H9 (cell line): ENCODE measurements around the gene PTK7. TPM values are rescaled to one million over a fixed set of nuclear protein-coding genes. Genes with fewer than 3 reads are reported as not detected.

Experiments used
- DNase-seq: peaks from one replicate; pipeline ENCODE4 v3.0.0-alpha.2; 2017
- H2AFZ ChIP-seq: one replicate; pipeline ENCODE4 v1.6.1; 2013; ENCODE audit warnings: mild to moderate bottlenecking, low read length, control low read depth, moderate library complexity
- H2AK5ac ChIP-seq: 2 replicates; pipeline ENCODE4 v1.6.1; 2013; ENCODE audit warnings: low read length, control low read depth, mixed read lengths; ENCODE audit not compliant: insufficient read length
- H2BK120ac ChIP-seq: one replicate; pipeline ENCODE4 v1.6.1; 2013; ENCODE audit warnings: low read depth, mild to moderate bottlenecking, low read length, control low read depth, inconsistent platforms; ENCODE audit not compliant: poor library complexity, severe bottlenecking
- H2BK12ac ChIP-seq: 2 replicates; pipeline ENCODE4 v1.6.1; 2013; ENCODE audit warnings: low read length, control low read depth, mixed read lengths, low read depth; ENCODE audit not compliant: insufficient read length
- H2BK15ac ChIP-seq: 2 replicates; pipeline ENCODE4 v1.6.1; 2013; ENCODE audit warnings: low read depth, low read length, control low read depth
- H2BK20ac ChIP-seq: one replicate; pipeline ENCODE4 v1.6.1; 2013; ENCODE audit warnings: low read depth, mild to moderate bottlenecking, low read length, control low read depth, inconsistent platforms; ENCODE audit not compliant: poor library complexity, severe bottlenecking
- H2BK5ac ChIP-seq: 2 replicates; pipeline ENCODE4 v1.6.1; 2013; ENCODE audit warnings: low read length, control low read depth, mixed read lengths; ENCODE audit not compliant: insufficient read length
- H3K14ac ChIP-seq: 2 replicates; pipeline ENCODE4 v1.6.1; 2013; ENCODE audit warnings: low read length, control low read depth; ENCODE audit not compliant: insufficient read depth
- H3K18ac ChIP-seq: 2 replicates; pipeline ENCODE4 v1.6.1; 2013; ENCODE audit warnings: low read depth, mild to moderate bottlenecking, mixed read lengths, low read length, control low read depth; ENCODE audit not compliant: insufficient read length
- H3K23ac ChIP-seq: 2 replicates; pipeline ENCODE4 v1.6.1; 2013; ENCODE audit warnings: low read length, control low read depth, mixed read lengths, low read depth; ENCODE audit not compliant: insufficient read length
- H3K23me2 ChIP-seq: 2 replicates; pipeline ENCODE4 v1.6.1; 2013; ENCODE audit warnings: low read depth, mild to moderate bottlenecking, mixed read lengths, low read length, control low read depth; ENCODE audit not compliant: insufficient read length, poor library complexity, severe bottlenecking
- H3K27ac ChIP-seq: 2 replicates; pipeline ENCODE4 v1.5.1; 2013; ENCODE audit warnings: low read length, control low read depth, mixed read lengths, low read depth; ENCODE audit not compliant: insufficient read length
- H3K27me3 ChIP-seq: 2 replicates; pipeline ENCODE4 v1.6.1; 2013; ENCODE audit warnings: low read length, control low read depth, inconsistent platforms; ENCODE audit not compliant: insufficient read depth
- H3K4ac ChIP-seq: 2 replicates; pipeline ENCODE4 v1.6.1; 2013; ENCODE audit warnings: low read depth, mild to moderate bottlenecking, control low read depth, inconsistent platforms, low read length, moderate library complexity
- H3K4me1 ChIP-seq: 2 replicates; pipeline ENCODE4 v1.6.1; 2013; ENCODE audit warnings: low read length, control low read depth, inconsistent platforms; ENCODE audit not compliant: insufficient read depth
- H3K4me2 ChIP-seq: 2 replicates; pipeline ENCODE4 v1.6.1; 2013; ENCODE audit warnings: low read length, control low read depth, mixed read lengths; ENCODE audit not compliant: insufficient read length, insufficient read depth
- H3K56ac ChIP-seq: 2 replicates; pipeline ENCODE4 v1.6.1; 2013; ENCODE audit warnings: low read depth, mild to moderate bottlenecking, mixed read lengths, low read length, control low read depth; ENCODE audit not compliant: insufficient read length
- H3K79me1 ChIP-seq: 2 replicates; pipeline ENCODE4 v1.6.1; 2013; ENCODE audit warnings: low read depth, mild to moderate bottlenecking, moderate library complexity, low read length, control low read depth, inconsistent platforms; ENCODE audit not compliant: insufficient read depth, poor library complexity, severe bottlenecking
- H3K79me2 ChIP-seq: 2 replicates; pipeline ENCODE4 v1.6.1; 2013; ENCODE audit warnings: low read length, control low read depth, inconsistent platforms; ENCODE audit not compliant: insufficient read depth
- H3K9ac ChIP-seq: 2 replicates; pipeline ENCODE4 v1.6.1; 2013; ENCODE audit warnings: low read length, control low read depth, mixed read lengths; ENCODE audit not compliant: insufficient read length; ENCODE audit errors: extremely low read depth
- H3K9me3 ChIP-seq: one replicate; pipeline ENCODE4 v1.6.1; 2013; ENCODE audit warnings: low read depth, low read length, inconsistent platforms; ENCODE audit not compliant: control insufficient read depth
- H3T11ph ChIP-seq: one replicate; pipeline ENCODE4 v1.6.1; 2013; ENCODE audit warnings: mild to moderate bottlenecking, low read length, control low read depth, inconsistent platforms
- H4K20me1 ChIP-seq: one replicate; pipeline ENCODE4 v1.6.1; 2013; ENCODE audit not compliant: control insufficient read depth, insufficient read length, insufficient read depth
- H4K5ac ChIP-seq: 2 replicates; pipeline ENCODE4 v1.6.1; 2013; ENCODE audit warnings: low read depth, mild to moderate bottlenecking, mixed read lengths, low read length, control low read depth; ENCODE audit not compliant: insufficient read length
- H4K8ac ChIP-seq: replicated peaks from 2 replicates; pipeline ENCODE4 v1.6.1; 2013; ENCODE audit warnings: low read length, control low read depth, mixed read lengths, low read depth; ENCODE audit not compliant: insufficient read length
- H4K91ac ChIP-seq: 2 replicates; pipeline ENCODE4 v1.6.1; 2013; ENCODE audit warnings: low read depth, mild to moderate bottlenecking, moderate library complexity, mixed read lengths, low read length, control low read depth; ENCODE audit not compliant: insufficient read length
- H3K27ac Mint-ChIP-seq, 3 experiments: 2 replicates in 2 of 3; 3 replicates in 1 of 3; pipeline ENCODE4 v1.8.0; 2020 to 2021; ENCODE audit warnings: mixed read lengths in 3 of 3, mild to moderate bottlenecking in 1 of 3, moderate library complexity in 1 of 3
- H3K27me3 Mint-ChIP-seq: 2 replicates; pipeline ENCODE4 v1.8.0; 2021; ENCODE audit warnings: low read depth, mild to moderate bottlenecking, moderate library complexity, mixed read lengths
- H3K36me3 Mint-ChIP-seq, 3 experiments: 2 replicates in 2 of 3; 3 replicates in 1 of 3; pipeline ENCODE4 v1.8.0; 2020 to 2021; ENCODE audit warnings: low read depth in 3 of 3, mixed read lengths in 3 of 3; ENCODE audit not compliant: insufficient read depth in 1 of 3
- H3K4me1 Mint-ChIP-seq, 2 experiments: 2 replicates each; pipeline ENCODE4 v1.8.0; 2020; ENCODE audit warnings: mixed read lengths in 2 of 2
- H3K4me3 Mint-ChIP-seq, 2 experiments: 2 replicates in 1 of 2; 3 replicates in 1 of 2; pipeline ENCODE4 v1.8.0; 2020 to 2021; ENCODE audit warnings: mild to moderate bottlenecking in 2 of 2, mixed read lengths in 2 of 2, moderate library complexity in 1 of 2
- H3K9me3 Mint-ChIP-seq, 2 experiments: 2 replicates in 1 of 2; 3 replicates in 1 of 2; pipeline ENCODE4 v1.8.0; 2020; ENCODE audit warnings: mild to moderate bottlenecking in 2 of 2, mixed read lengths in 2 of 2, moderate library complexity in 1 of 2
- CTCF ChIP-seq: fragments of 200-600 bp; sonication (generic); conservative IDR thresholded peaks from 3 replicates; pipeline ENCODE4 v1.8.0; 2021; ENCODE audit warnings: antibody characterized with exemption, mild to moderate bottlenecking
- WGBS: extraction: QIAGEN DNeasy Blood & Tissue Kit; methylation state at CpG from one replicate; pipeline ENCODE4 v1.1.7; 2013; ENCODE audit warnings: missing lambda C conversion rate, low lambda C conversion rate, mixed read lengths; ENCODE audit not compliant: insufficient read length; ENCODE audit errors: extremely low coverage; 5-methylcytosine and 5-hydroxymethylcytosine counted together
- total RNA-seq: library from RNA; stranded (reverse); gene quantifications from 2 replicates; pipeline ENCODE4 v1.2.1, GENCODE V29; 2021

Gene PTK7
- total RNA-seq, 1 experiment from 2014 or later: 128 TPM

GRCh38 chr6:43127180-43127579 lies 51.1 kb downstream of the PTK7 start:
- Histone ChIP-seq H2BK120ac (no peak overlapping the region), H3K14ac (no peak overlapping the region), H3K79me1 (no peaks in the 10 kb centered on the region), H3K4me1 (no peaks in the 10 kb centered on the region), H2AK5ac (no peak overlapping the region), H2BK20ac (no peak overlapping the region), H3K56ac (no peak overlapping the region), H3K18ac (no peak overlapping the region), H4K91ac (no peak overlapping the region), H3K27me3 (no peaks in the 10 kb centered on the region), H3K27ac (no peak overlapping the region), H3K4ac (no peak overlapping the region), H2BK15ac (no peak overlapping the region), H3K4me2 (no peak overlapping the region), H4K5ac (no peak overlapping the region), H4K8ac (no peak overlapping the region), H2BK12ac (no peak overlapping the region), H3T11ph (no peak overlapping the region), H3K23ac (no peak overlapping the region), H2BK5ac (no peak overlapping the region), H3K9me3 (no peaks in the 10 kb centered on the region), H3K9ac (no peak overlapping the region), H4K20me1 (no peaks in the 10 kb centered on the region), H3K79me2 (peaks cover 3% of the 10 kb centered on the region; the same call in 1 of the 2 replicates), H3K23me2 (no peaks in the 10 kb centered on the region), H2AFZ (no peak overlapping the region)
- WGBS: no CpG with 5 or more reads among the region's 12 CpGs
- Mint-ChIP-seq H3K27me3 (no peaks in the 10 kb centered on the region), H3K9me3 (no peaks in the 10 kb centered on the region), H3K4me1 (peaks cover 36 to 48% of the 10 kb centered on the region in 2 experiments), H3K36me3 (peaks cover 6 to 23% (median 18%) of the 10 kb centered on the region in 3 experiments; a peak in 6 of 7 replicates), H3K27ac (peak overlapping the region in 2 of 3 experiments; percentile 44 to 85; a peak in 1 of 7 replicates), H3K4me3 (no peak overlapping the region)
- no peak for DNase-seq
- no peak for TF ChIP-seq CTCF
